HEK293 (cell line): Measurements from ENCODE around the gene STRC.
"Not testable (repeated sequence)": the region's sequence is repeated elsewhere in the genome, so short reads cannot be mapped to it uniquely, and the experiment has no call there.

ENCODE experiments used
- CTCF ChIA-PET: fragments of 350-600 bp; formaldehyde crosslinking; extraction: SDS; loops from one replicate; lab custom pipeline; 2021; ENCODE audit warnings: antibody characterized with exemption; lab: Yijun Ruan, JAX
- POLR2A ChIA-PET: fragments of 300-600 bp; formaldehyde crosslinking; extraction: SDS; loops from one replicate; lab custom pipeline; 2020; ENCODE audit warnings: antibody characterized with exemption, inconsistent platforms; lab: Yijun Ruan, JAX
- H3K27ac ChIP-seq: fragments of 200-500 bp; sonication (Bioruptor generic); 2 replicates; pipeline ENCODE4 v1.5.1; 2014; ENCODE audit warnings: low read depth, low read length, control low read depth, inconsistent platforms; ENCODE audit errors: extremely low read depth
- H3K36me3 ChIP-seq, 2 experiments: fragments of 200-500 bp in 1 of 2; sonication (Bioruptor generic) in 1 of 2; 1 replicate in 1 of 2; 2 replicates in 1 of 2; pipeline ENCODE4 v1.5.1; 2014 to 2017; ENCODE audit warnings: inconsistent platforms in 2 of 2, low read length in 2 of 2; ENCODE audit not compliant: control insufficient read depth in 2 of 2, insufficient read depth in 1 of 2
- H3K4me1 ChIP-seq: fragments of 200-500 bp; sonication (Bioruptor generic); 2 replicates; pipeline ENCODE4 v1.5.1; 2014; ENCODE audit warnings: mild to moderate bottlenecking, low read length, inconsistent platforms; ENCODE audit not compliant: control insufficient read depth, insufficient read depth
- H3K4me3 ChIP-seq: 2 replicates; pipeline ENCODE4 v1.5.1; 2011; ENCODE audit warnings: low read depth, mild to moderate bottlenecking, control low read depth, low read length, moderate library complexity
- H3K9me3 ChIP-seq: fragments of 200-500 bp; sonication (Bioruptor generic); 2 replicates; pipeline ENCODE4 v1.5.1; 2014; ENCODE audit warnings: low read depth, low read length, inconsistent platforms; ENCODE audit not compliant: control insufficient read depth, insufficient read depth
- GLI2 ChIP-seq: fragments of 450-650 bp; formaldehyde crosslinking; IDR thresholded peaks from 2 replicates; pipeline ENCODE4; 2017; ENCODE audit warnings: missing biosample characterization, missing genetic modification characterization, low read depth, borderline replicate concordance
- MYNN ChIP-seq: fragments of 450-650 bp; formaldehyde crosslinking; IDR thresholded peaks from 2 replicates; pipeline ENCODE4 v1.5.1; 2016; ENCODE audit warnings: missing biosample characterization, missing genetic modification characterization, borderline replicate concordance
- WT1 ChIP-seq: fragments of 450-650 bp; formaldehyde crosslinking; IDR thresholded peaks from 2 replicates; pipeline ENCODE4 v1.5.1; 2016; ENCODE audit warnings: missing biosample characterization, missing genetic modification characterization
- ZNF148 ChIP-seq: fragments of 450-650 bp; formaldehyde crosslinking; IDR thresholded peaks from 2 replicates; pipeline ENCODE4 v1.5.0; 2017; ENCODE audit warnings: missing biosample characterization, missing genetic modification characterization, borderline replicate concordance
- ZNF174 ChIP-seq: fragments of 450-650 bp; formaldehyde crosslinking; IDR thresholded peaks from 2 replicates; pipeline ENCODE4 v1.5.0; 2017; ENCODE audit warnings: missing biosample characterization, mild to moderate bottlenecking, missing genetic modification characterization
- ZNF175 ChIP-seq: fragments of 450-650 bp; formaldehyde crosslinking; IDR thresholded peaks from 2 replicates; pipeline ENCODE4 v1.5.1; 2016; ENCODE audit warnings: missing biosample characterization, missing genetic modification characterization
- ZNF302 ChIP-seq: fragments of 450-650 bp; formaldehyde crosslinking; IDR thresholded peaks from 2 replicates; pipeline ENCODE4 v1.5.1; 2016; ENCODE audit warnings: missing biosample characterization, missing genetic modification characterization, low read depth
- ZNF529 ChIP-seq: fragments of 450-650 bp; formaldehyde crosslinking; IDR thresholded peaks from 2 replicates; pipeline ENCODE4 v1.5.1; 2017; ENCODE audit warnings: missing genetic modification characterization, missing biosample characterization; ENCODE audit not compliant: insufficient replicate concordance
- ZNF626 ChIP-seq: fragments of 450-650 bp; sonication (Bioruptor Pico); formaldehyde crosslinking; IDR thresholded peaks from 2 replicates; pipeline ENCODE4 v1.5.1; 2018; ENCODE audit warnings: missing biosample characterization, missing genetic modification characterization, inconsistent platforms

STRC gene

GRCh38 chr15:43593328-43594190, 25.0 kb downstream of the STRC start, which contains the start of gene CKMT1B:
Gene CKMT1B (plus strand): TSS chr15:43594027. CDS start chr15:43594219, 192 bp downstream.
- CTCF ChIA-PET, H3K4me1 ChIP-seq, POLR2A ChIA-PET, H3K36me3 ChIP-seq, H3K9me3 ChIP-seq, H3K4me3 ChIP-seq, H3K27ac ChIP-seq: not testable (repeated sequence)

GRCh38 chr15:43592841-43593240, 25.8 kb downstream of the STRC start:
- H3K9me3 ChIP-seq, POLR2A ChIA-PET, H3K27ac ChIP-seq, CTCF ChIA-PET, H3K4me1 ChIP-seq, H3K36me3 ChIP-seq, H3K4me3 ChIP-seq: not testable (repeated sequence)

GRCh38 chr15:43589778-43590466, 28.7 kb downstream of the STRC start, which contains the start of gene PPIP5K1:
Gene PPIP5K1 (minus strand): TSS chr15:43590208. CDS start chr15:43584504, 5,704 bp downstream.
- H3K4me1 ChIP-seq, POLR2A ChIA-PET, CTCF ChIA-PET, H3K27ac ChIP-seq, H3K4me3 ChIP-seq, H3K36me3 ChIP-seq, H3K9me3 ChIP-seq: not testable (repeated sequence)

- H3K4me3 ChIP-seq, POLR2A ChIA-PET, H3K4me1 ChIP-seq, H3K36me3 ChIP-seq, H3K9me3 ChIP-seq, H3K27ac ChIP-seq, CTCF ChIA-PET: not testable (repeated sequence)
Observed at GRCh38 chr15:43574607-43575006, 44.0 kb downstream of the STRC start.

GRCh38 chr15:43566615-43567014, 52.0 kb downstream of the STRC start:
- POLR2A ChIA-PET, H3K9me3 ChIP-seq, H3K4me1 ChIP-seq, H3K27ac ChIP-seq, CTCF ChIA-PET, H3K4me3 ChIP-seq, H3K36me3 ChIP-seq: not testable (repeated sequence)

- POLR2A ChIA-PET, H3K9me3 ChIP-seq: not testable (repeated sequence)
Observed at GRCh38 chr15:43563793-43564192, 54.8 kb downstream of the STRC start.

GRCh38 chr15:43562753-43563152, 55.8 kb downstream of the STRC start:
- H3K4me1 ChIP-seq, POLR2A ChIA-PET, CTCF ChIA-PET: not testable (repeated sequence)

More at GRCh38 chr15:43563793-43564192, 54.8 kb downstream of the STRC start:
- H3K4me1 ChIP-seq, H3K36me3 ChIP-seq, CTCF ChIA-PET, H3K4me3 ChIP-seq, H3K27ac ChIP-seq: not testable (repeated sequence)

GRCh38 chr15:43552986-43553385, 65.6 kb downstream of the STRC start:
- Histone ChIP-seq H3K9me3 (no peaks in the 10 kb centered on the region), H3K4me1 (no peaks in the 10 kb centered on the region), H3K4me3 (no peak overlapping the region), H3K36me3 (peaks cover 0 to 4% of the 10 kb centered on the region in 2 experiments; a peak in 1 of 3 replicates), H3K27ac (no peak overlapping the region)
- ChIA-PET POLR2A (no interaction called here), CTCF (no interaction called here)
- no peak for TF ChIP-seq GLI2 (tag by site-specific recombination)
- no peak for TF ChIP-seq WT1 (tag by site-specific recombination)
- no peak for TF ChIP-seq ZNF175
- TF ChIP-seq ZNF302 (tag by site-specific recombination), result no peak
- TF ChIP-seq ZNF174, result no peak
- no peak for TF ChIP-seq ZNF148
- TF ChIP-seq ZNF529 (tag by site-specific recombination), result no peak
- TF ChIP-seq ZNF626, result no peak
- no peak for TF ChIP-seq MYNN (tag by site-specific recombination)

More at GRCh38 chr15:43562753-43563152, 55.8 kb downstream of the STRC start:
- not testable (repeated sequence) for H3K27ac ChIP-seq, H3K36me3 ChIP-seq, H3K9me3 ChIP-seq, H3K4me3 ChIP-seq
